Colonic mucosa (tissue), 4 donors: ENCODE data around the gene FKBP1B. TPM values are rescaled to one million over a fixed set of nuclear protein-coding genes. Genes with fewer than 3 reads are reported as not detected.

Source experiments
- DNase-seq: peaks from one replicate; pipeline ENCODE4 v3.0.0-alpha.2; 2020
- H3K27ac ChIP-seq: fragments of 200-600 bp; one replicate; pipeline ENCODE4 v1.8.0; 2021
- H3K27me3 ChIP-seq: fragments of 200-600 bp; one replicate; pipeline ENCODE4 v1.8.0; 2021
- H3K36me3 ChIP-seq: fragments of 200-600 bp; one replicate; pipeline ENCODE4 v1.8.0; 2021
- H3K4me1 ChIP-seq: fragments of 200-600 bp; one replicate; pipeline ENCODE4 v1.8.0; 2021; ENCODE audit warnings: mild to moderate bottlenecking
- H3K4me3 ChIP-seq: fragments of 200-600 bp; one replicate; pipeline ENCODE4 v1.8.0; 2021
- H3K9ac ChIP-seq, 2 donors: one replicate each; pipeline ENCODE4 v1.7.0; 2013; ENCODE audit warnings: control low read depth in 2 of 2, low read depth in 2 of 2, low read length in 2 of 2
- H3K9me3 ChIP-seq: fragments of 200-600 bp; one replicate; pipeline ENCODE4 v1.8.0; 2021
- CTCF ChIP-seq: fragments of 200-600 bp; IDR thresholded peaks from one replicate; pipeline ENCODE4 v1.8.0; 2022; ENCODE audit warnings: antibody characterized with exemption, mild to moderate bottlenecking
- intact Hi-C: fragments of 100-400 bp; cut with DNase I; formaldehyde crosslinking; loops from one replicate; pipeline ENCODE4 v1.14.1; 2022
- total RNA-seq, 2 donors: library from RNA; stranded (reverse); fragmentation: NEBNext Ultra II Directional in 1 of 2; extraction: Animal tissue kit (Norgen Biotek cat#: 25700) in 1 of 2; gene quantifications; one replicate each; pipeline ENCODE4 v1.2.1, GENCODE V29; 2021
- donor health status: healthy.
- donor health status: DM: no; HTN: no; CAD: no.
- donor health status: DM: no; HTN: no; CAD: no.

Gene FKBP1B
- total RNA-seq, 2 donors from 2014 or later, result 8.0 to 11.8 TPM

- peak overlapping the region; percentile 55 to 68 for H3K9ac ChIP-seq
- DNase-seq, result peak; percentile 28
- H3K4me3 ChIP-seq, result peak overlapping the region; percentile 55
- no peak for TF ChIP-seq CTCF
- H3K9me3 ChIP-seq, result no peaks in the 10 kb centered on the region
- H3K4me1 ChIP-seq, result peaks cover 11% of the 10 kb centered on the region
- no peaks in the 10 kb centered on the region for H3K27me3 ChIP-seq
- no peaks in the 10 kb centered on the region for H3K36me3 ChIP-seq
- intact Hi-C loops, result no loop called here
- H3K27ac ChIP-seq, result peak overlapping the region; percentile 39
Observed at GRCh38 chr2:24050041-24050979, 769 bp downstream of the FKBP1B start.

GRCh38 chr2:24051833-24052232 is 2.3 kb downstream of the FKBP1B start:
- H3K9ac ChIP-seq, result no peak overlapping the region
- no peak for DNase-seq
- no peak overlapping the region for H3K4me3 ChIP-seq
- TF ChIP-seq CTCF, result no peak
- intact Hi-C loops, result no loop called here
- no peaks in the 10 kb centered on the region for H3K9me3 ChIP-seq
- no peak overlapping the region for H3K27ac ChIP-seq
- no peaks in the 10 kb centered on the region for H3K27me3 ChIP-seq
- no peaks in the 10 kb centered on the region for H3K36me3 ChIP-seq
- peaks cover 5% of the 10 kb centered on the region for H3K4me1 ChIP-seq

GRCh38 chr2:24052951-24053350 is 3.4 kb downstream of the FKBP1B start:
- intact Hi-C loops, result no loop called here
- Histone ChIP-seq H3K9ac (no peak overlapping the region), H3K9me3 (no peaks in the 10 kb centered on the region), H3K4me3 (no peak overlapping the region), H3K36me3 (no peaks in the 10 kb centered on the region), H3K27ac (no peak overlapping the region), H3K4me1 (peaks cover under 1% of the 10 kb centered on the region), H3K27me3 (no peaks in the 10 kb centered on the region)
- TF ChIP-seq CTCF, result no peak
- no peak for DNase-seq

GRCh38 chr2:24054366-24055010 is 4.9 kb downstream of the FKBP1B start:
- H3K27me3 ChIP-seq, result no peaks in the 10 kb centered on the region
- H3K36me3 ChIP-seq, result no peaks in the 10 kb centered on the region
- H3K9me3 ChIP-seq, result no peaks in the 10 kb centered on the region
- DNase-seq, result no peak
- intact Hi-C loops, result no loop called here
- H3K9ac ChIP-seq, result no peak overlapping the region
- H3K4me3 ChIP-seq, result no peak overlapping the region
- no peaks in the 10 kb centered on the region for H3K4me1 ChIP-seq
- no peak overlapping the region for H3K27ac ChIP-seq
- TF ChIP-seq CTCF, result no peak

GRCh38 chr2:24055750-24056149 is 6.2 kb downstream of the FKBP1B start:
- Histone ChIP-seq H3K4me3 (no peak overlapping the region), H3K27me3 (no peaks in the 10 kb centered on the region), H3K27ac (no peak overlapping the region), H3K9me3 (no peaks in the 10 kb centered on the region), H3K4me1 (no peaks in the 10 kb centered on the region), H3K36me3 (no peaks in the 10 kb centered on the region), H3K9ac (no peak overlapping the region)
- intact Hi-C loops, result no loop called here
- TF ChIP-seq CTCF, result no peak
- no peak for DNase-seq
